Neuron (in vitro differentiated cells): ENCODE measurements around the gene SAMHD1.
"Not testable (repeated sequence)": the region's sequence is repeated elsewhere in the genome, so short reads cannot be mapped to it uniquely, and the experiment has no call there.

Source experiments
- H2AFZ ChIP-seq: one replicate; pipeline ENCODE4 v1.6.1; 2013; ENCODE audit warnings: low read depth, mild to moderate bottlenecking, inconsistent platforms, low read length, moderate library complexity
- H3K27me3 ChIP-seq: one replicate; pipeline ENCODE4 v1.6.1; 2013; ENCODE audit warnings: low read length; ENCODE audit not compliant: insufficient read depth
- H3K36me3 ChIP-seq: one replicate; pipeline ENCODE4 v1.6.1; 2013; ENCODE audit warnings: low read length; ENCODE audit not compliant: insufficient read depth
- H3K4me1 ChIP-seq: one replicate; pipeline ENCODE4 v1.6.1; 2013; ENCODE audit warnings: low read length; ENCODE audit not compliant: insufficient read depth
- H3K4me3 ChIP-seq: 2 replicates; pipeline ENCODE4 v1.5.1; 2013; ENCODE audit warnings: mild to moderate bottlenecking, low read length, moderate library complexity
- H3K9me3 ChIP-seq: one replicate; pipeline ENCODE4 v1.6.1; 2013; ENCODE audit warnings: low read length

Gene SAMHD1

GRCh38 chr20:36951198-36951978, at the start of gene SAMHD1:
Gene SAMHD1, minus strand, starts transcription at chr20:36951708. Its CDS starts 65 bp downstream, at chr20:36951643.
- peak within 1 kb of the TSS; percentile 64 for H3K4me3 ChIP-seq
- peak within 1 kb of the TSS; percentile 98 for H2AFZ ChIP-seq
- no peaks in the 10 kb centered on the region for H3K9me3 ChIP-seq
- H3K4me1 ChIP-seq, result peaks cover 4% of the 10 kb centered on the region
- H3K36me3 ChIP-seq, result no peaks in the 10 kb centered on the region
- peaks cover 13% of the 10 kb centered on the region for H3K27me3 ChIP-seq

GRCh38 chr20:37000171-37000570, 48.7 kb upstream of the SAMHD1 start:
- Histone ChIP-seq H3K36me3 (peaks cover 47% of the 10 kb centered on the region), H3K9me3 (peaks cover 13% of the 10 kb centered on the region)
- H2AFZ ChIP-seq, H3K4me3 ChIP-seq, H3K27me3 ChIP-seq, H3K4me1 ChIP-seq: not testable (repeated sequence)

GRCh38 chr20:36998652-36999051, 47.1 kb upstream of the SAMHD1 start:
- no peak overlapping the region for H2AFZ ChIP-seq
- no peaks in the 10 kb centered on the region for H3K27me3 ChIP-seq
- H3K36me3 ChIP-seq, result peaks cover 51% of the 10 kb centered on the region
- H3K9me3 ChIP-seq, result peaks cover 24% of the 10 kb centered on the region
- H3K4me3 ChIP-seq, result no peak overlapping the region
- no peaks in the 10 kb centered on the region for H3K4me1 ChIP-seq

- Histone ChIP-seq H3K4me1 (no peaks in the 10 kb centered on the region), H3K4me3 (no peak overlapping the region), H3K27me3 (no peaks in the 10 kb centered on the region), H3K9me3 (peaks cover 21% of the 10 kb centered on the region), H2AFZ (no peak overlapping the region), H3K36me3 (peaks cover 40% of the 10 kb centered on the region)
These were observed 45.6 kb upstream of the SAMHD1 start for GRCh38 chr20:36997121-36997520.

- peaks cover 36% of the 10 kb centered on the region for H3K36me3 ChIP-seq
- H3K9me3 ChIP-seq, result peaks cover 21% of the 10 kb centered on the region
- not testable (repeated sequence) for H2AFZ ChIP-seq, H3K27me3 ChIP-seq, H3K4me1 ChIP-seq, H3K4me3 ChIP-seq
These were observed 42.7 kb upstream of the SAMHD1 start for GRCh38 chr20:36994221-36994620.

GRCh38 chr20:36992802-36993334, 41.4 kb upstream of the SAMHD1 start:
- no peak overlapping the region for H2AFZ ChIP-seq
- H3K4me1 ChIP-seq, result no peaks in the 10 kb centered on the region
- H3K27me3 ChIP-seq, result no peaks in the 10 kb centered on the region
- peaks cover 27% of the 10 kb centered on the region for H3K36me3 ChIP-seq
- H3K4me3 ChIP-seq, result no peak overlapping the region
- peaks cover 17% of the 10 kb centered on the region for H3K9me3 ChIP-seq

GRCh38 chr20:36991703-36992102, 40.2 kb upstream of the SAMHD1 start:
- H3K27me3 ChIP-seq, result no peaks in the 10 kb centered on the region

GRCh38 chr20:36989797-36990196, 38.3 kb upstream of the SAMHD1 start:
- Histone ChIP-seq H3K36me3 (peaks cover 5% of the 10 kb centered on the region), H2AFZ (no peak overlapping the region), H3K27me3 (no peaks in the 10 kb centered on the region), H3K9me3 (peaks cover 8% of the 10 kb centered on the region), H3K4me3 (no peak overlapping the region), H3K4me1 (no peaks in the 10 kb centered on the region)

More at GRCh38 chr20:36991703-36992102, 40.2 kb upstream of the SAMHD1 start:
- H2AFZ ChIP-seq, result no peak overlapping the region
- H3K4me1 ChIP-seq, result no peaks in the 10 kb centered on the region
- H3K9me3 ChIP-seq, result peaks cover 14% of the 10 kb centered on the region
- H3K4me3 ChIP-seq, result no peak overlapping the region
- peaks cover 16% of the 10 kb centered on the region for H3K36me3 ChIP-seq

GRCh38 chr20:36988494-36988966, 37.0 kb upstream of the SAMHD1 start:
- Histone ChIP-seq H3K27me3 (no peaks in the 10 kb centered on the region), H2AFZ (no peak overlapping the region), H3K4me3 (no peak overlapping the region), H3K36me3 (no peaks in the 10 kb centered on the region), H3K4me1 (no peaks in the 10 kb centered on the region), H3K9me3 (no peaks in the 10 kb centered on the region)

GRCh38 chr20:36984257-36984638, 32.7 kb upstream of the SAMHD1 start:
- no peak overlapping the region for H2AFZ ChIP-seq
- no peaks in the 10 kb centered on the region for H3K4me1 ChIP-seq

GRCh38 chr20:36975099-36975818, 23.8 kb upstream of the SAMHD1 start:
- Histone ChIP-seq H3K4me1 (no peaks in the 10 kb centered on the region), H3K27me3 (no peaks in the 10 kb centered on the region), H3K36me3 (no peaks in the 10 kb centered on the region), H3K4me3 (no peak overlapping the region), H2AFZ (no peak overlapping the region), H3K9me3 (peaks cover 4% of the 10 kb centered on the region)

More at GRCh38 chr20:36984257-36984638, 32.7 kb upstream of the SAMHD1 start:
- H3K9me3 ChIP-seq, result no peaks in the 10 kb centered on the region
- no peaks in the 10 kb centered on the region for H3K27me3 ChIP-seq
- no peak overlapping the region for H3K4me3 ChIP-seq
- no peaks in the 10 kb centered on the region for H3K36me3 ChIP-seq

GRCh38 chr20:36974660-36975059, 23.2 kb upstream of the SAMHD1 start:
- no peak overlapping the region for H2AFZ ChIP-seq
- peaks cover 3% of the 10 kb centered on the region for H3K4me1 ChIP-seq
- no peaks in the 10 kb centered on the region for H3K36me3 ChIP-seq
- peaks cover 4% of the 10 kb centered on the region for H3K9me3 ChIP-seq
- no peak overlapping the region for H3K4me3 ChIP-seq
- no peaks in the 10 kb centered on the region for H3K27me3 ChIP-seq

- peaks cover 9% of the 10 kb centered on the region for H3K4me1 ChIP-seq
- H3K9me3 ChIP-seq, result peaks cover 4% of the 10 kb centered on the region
- no peaks in the 10 kb centered on the region for H3K27me3 ChIP-seq
- H3K36me3 ChIP-seq, result no peaks in the 10 kb centered on the region
- H2AFZ ChIP-seq, result no peak overlapping the region
- H3K4me3 ChIP-seq, result no peak overlapping the region
These were observed 19.6 kb upstream of the SAMHD1 start for GRCh38 chr20:36971103-36971502.
